ENCODE results near the gene PHC2.

- TF ChIP-seq POLR2A (IDR thresholded peaks at IDR 0.05), result no peak
- TF ChIP-seq CTCF (IDR thresholded peaks at IDR 0.05), result no peak
- TF ChIP-seq POLR2AphosphoS5 (IDR thresholded peaks at IDR 0.05), result no peak
- no peak for TF ChIP-seq EP300 (IDR thresholded peaks at IDR 0.05)
Observed at GRCh38 chr1:33292726-33293340, 138.1 kb downstream of the PHC2 start.
